ENCODE measurements around the gene BPIFB3. TPM values are rescaled to one million over a fixed set of nuclear protein-coding genes. Genes with fewer than 3 reads are reported as not detected.

Gene BPIFB3
- total RNA-seq, 4 donors from 2014 or later: not detected

GRCh38 chr20:33081411-33082154, 27.9 kb downstream of the BPIFB3 start:
- Histone ChIP-seq H3K27ac (no peak overlapping the region), H3K27me3 (no peaks in the 10 kb centered on the region), H3K4me1 (no peaks in the 10 kb centered on the region), H3K36me3 (no peaks in the 10 kb centered on the region), H3K9me3 (no peaks in the 10 kb centered on the region), H3K4me3 (no peak overlapping the region)
- DNase-seq: no peak
- TF ChIP-seq POLR2A (IDR thresholded peaks at IDR 0.05) (no peak), CTCF (IDR thresholded peaks at IDR 0.05) (no peak)
- intact Hi-C loops (cut with DNase I; ENCODE audit: low total_unique reads): no loop called here

- intact Hi-C loops (cut with DNase I; ENCODE audit: low total_unique reads): no loop called here
- Histone ChIP-seq H3K4me3 (no peak overlapping the region), H3K27me3 (no peaks in the 10 kb centered on the region), H3K9me3 (no peaks in the 10 kb centered on the region), H3K36me3 (no peaks in the 10 kb centered on the region), H3K27ac (no peak overlapping the region), H3K4me1 (no peaks in the 10 kb centered on the region)
- TF ChIP-seq POLR2A (IDR thresholded peaks at IDR 0.05) (no peak), CTCF (IDR thresholded peaks at IDR 0.05) (no peak)
- DNase-seq: no peak
These were observed 28.8 kb downstream of the BPIFB3 start for GRCh38 chr20:33082546-33082945.

- Histone ChIP-seq H3K4me3 (no peak overlapping the region), H3K36me3 (no peaks in the 10 kb centered on the region), H3K27me3 (no peaks in the 10 kb centered on the region), H3K4me1 (no peaks in the 10 kb centered on the region), H3K27ac (no peak overlapping the region), H3K9me3 (no peaks in the 10 kb centered on the region)
- intact Hi-C loops (cut with DNase I; ENCODE audit: low total_unique reads): no loop called here
- DNase-seq: no peak
- TF ChIP-seq CTCF (IDR thresholded peaks at IDR 0.05): no peak
- no peak for TF ChIP-seq POLR2A (IDR thresholded peaks at IDR 0.05)
These were observed 30.0 kb downstream of the BPIFB3 start for GRCh38 chr20:33083544-33084340.

- Histone ChIP-seq H3K4me1 (no peaks in the 10 kb centered on the region), H3K4me3 (no peak overlapping the region), H3K27me3 (no peaks in the 10 kb centered on the region), H3K36me3 (no peaks in the 10 kb centered on the region), H3K9me3 (no peaks in the 10 kb centered on the region), H3K27ac (no peak overlapping the region)
- no peak for DNase-seq
- intact Hi-C loops (cut with DNase I; ENCODE audit: low total_unique reads): no loop called here
- no peak for TF ChIP-seq POLR2A (IDR thresholded peaks at IDR 0.05)
- TF ChIP-seq CTCF (IDR thresholded peaks at IDR 0.05): no peak
These were observed 31.0 kb downstream of the BPIFB3 start for GRCh38 chr20:33084722-33085121.

GRCh38 chr20:33086052-33086722, 32.5 kb downstream of the BPIFB3 start:
- Histone ChIP-seq H3K27me3 (no peaks in the 10 kb centered on the region), H3K4me1 (no peaks in the 10 kb centered on the region), H3K4me3 (no peak overlapping the region), H3K36me3 (no peaks in the 10 kb centered on the region), H3K9me3 (no peaks in the 10 kb centered on the region), H3K27ac (no peak overlapping the region)
- intact Hi-C loops (cut with DNase I; ENCODE audit: low total_unique reads): no loop called here
- DNase-seq: no peak
- no peak for TF ChIP-seq CTCF (IDR thresholded peaks at IDR 0.05)
- TF ChIP-seq POLR2A (IDR thresholded peaks at IDR 0.05): no peak

Data from uterus (tissue), 4 donors.